ENCODE data around the gene PKN2.

- TF ChIP-seq, protein P1, sequence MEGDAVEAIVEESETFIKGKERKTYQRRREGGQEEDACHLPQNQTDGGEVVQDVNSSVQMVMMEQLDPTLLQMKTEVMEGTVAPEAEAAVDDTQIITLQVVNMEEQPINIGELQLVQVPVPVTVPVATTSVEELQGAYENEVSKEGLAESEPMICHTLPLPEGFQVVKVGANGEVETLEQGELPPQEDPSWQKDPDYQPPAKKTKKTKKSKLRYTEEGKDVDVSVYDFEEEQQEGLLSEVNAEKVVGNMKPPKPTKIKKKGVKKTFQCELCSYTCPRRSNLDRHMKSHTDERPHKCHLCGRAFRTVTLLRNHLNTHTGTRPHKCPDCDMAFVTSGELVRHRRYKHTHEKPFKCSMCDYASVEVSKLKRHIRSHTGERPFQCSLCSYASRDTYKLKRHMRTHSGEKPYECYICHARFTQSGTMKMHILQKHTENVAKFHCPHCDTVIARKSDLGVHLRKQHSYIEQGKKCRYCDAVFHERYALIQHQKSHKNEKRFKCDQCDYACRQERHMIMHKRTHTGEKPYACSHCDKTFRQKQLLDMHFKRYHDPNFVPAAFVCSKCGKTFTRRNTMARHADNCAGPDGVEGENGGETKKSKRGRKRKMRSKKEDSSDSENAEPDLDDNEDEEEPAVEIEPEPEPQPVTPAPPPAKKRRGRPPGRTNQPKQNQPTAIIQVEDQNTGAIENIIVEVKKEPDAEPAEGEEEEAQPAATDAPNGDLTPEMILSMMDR (IDR thresholded peaks at IDR 0.05) = no peak
- no peak for TF ChIP-seq POLR2A (IDR thresholded peaks at IDR 0.05)
These were observed 16.4 kb downstream of the PKN2 start for GRCh38 chr1:88700425-88701013.
